GM06990 (cell line): Measurements from ENCODE around the gene ZBTB38.
A peak's percentile ranks its signal among the peaks of the same experiment; 100 is the strongest.

Experiments
- DNase-seq: peaks from one replicate; pipeline ENCODE4 v3.0.0-alpha.2; 2011; ENCODE audit not compliant: insufficient read length; ENCODE audit errors: extremely low read depth
- H3K27me3 ChIP-seq: replicated peaks from 2 replicates; pipeline ENCODE4 v1.6.0; 2011; ENCODE audit warnings: low read length; ENCODE audit not compliant: control insufficient read depth, insufficient read depth
- H3K36me3 ChIP-seq: 2 replicates; pipeline ENCODE4 v1.5.1; 2011; ENCODE audit warnings: low read length; ENCODE audit not compliant: control insufficient read depth, insufficient read depth
- H3K4me3 ChIP-seq: replicated peaks from 2 replicates; pipeline ENCODE4 v1.5.1; 2011; ENCODE audit warnings: low read depth, mild to moderate bottlenecking, control low read depth, low read length
- CTCF ChIP-seq: IDR thresholded peaks from 2 replicates; pipeline ENCODE4 v1.5.1; 2011; ENCODE audit warnings: low read length, control low read depth, mild to moderate bottlenecking, inconsistent platforms; ENCODE audit not compliant: insufficient read depth, poor library complexity, severe bottlenecking

The ZBTB38 gene

GRCh38 chr3:141353652-141354495 is 14.4 kb upstream of the ZBTB38 start:
- H3K27me3 ChIP-seq: no peaks in the 10 kb centered on the region
- DNase-seq: no peak
- no peak overlapping the region for H3K4me3 ChIP-seq
- TF ChIP-seq CTCF: no peak
- H3K36me3 ChIP-seq: no peaks in the 10 kb centered on the region

GRCh38 chr3:141354517-141354916 is 13.8 kb upstream of the ZBTB38 start:
- TF ChIP-seq CTCF: no peak
- H3K27me3 ChIP-seq: no peaks in the 10 kb centered on the region
- H3K4me3 ChIP-seq: no peak overlapping the region
- no peak for DNase-seq
- H3K36me3 ChIP-seq: no peaks in the 10 kb centered on the region

- no peaks in the 10 kb centered on the region for H3K27me3 ChIP-seq
- H3K36me3 ChIP-seq: no peaks in the 10 kb centered on the region
- TF ChIP-seq CTCF: no peak
- no peak overlapping the region for H3K4me3 ChIP-seq
- no peak for DNase-seq
Observed at GRCh38 chr3:141355242-141355641, 13.1 kb upstream of the ZBTB38 start.

- no peak for TF ChIP-seq CTCF
- DNase-seq: no peak
- Histone ChIP-seq H3K4me3 (no peak overlapping the region), H3K27me3 (no peaks in the 10 kb centered on the region), H3K36me3 (no peaks in the 10 kb centered on the region)
Observed at GRCh38 chr3:141356046-141356445, 12.3 kb upstream of the ZBTB38 start.

- Histone ChIP-seq H3K4me3 (peak overlapping the region; percentile 30; the same call in 1 of the 2 replicates), H3K36me3 (no peaks in the 10 kb centered on the region), H3K27me3 (no peaks in the 10 kb centered on the region)
- DNase-seq: peak; percentile 43
- TF ChIP-seq CTCF: peak; percentile 71
Observed at GRCh38 chr3:141360888-141361598, 7.3 kb upstream of the ZBTB38 start.
